GM12864 (cell line): ENCODE results near the gene SETD1B.
"Not testable (repeated sequence)": the region's sequence is repeated elsewhere in the genome, so short reads cannot be mapped to it uniquely, and the experiment has no call there.

Source experiments
- DNase-seq: peaks from one replicate; pipeline ENCODE4 v3.0.0-alpha.2; 2011; ENCODE audit warnings: low read depth
- H3K4me3 ChIP-seq: 2 replicates; pipeline ENCODE4 v1.5.1; 2011; ENCODE audit warnings: mild to moderate bottlenecking, low read depth, low read length, control low read depth
- TF ChIP-seq, protein P1 (sequence below): IDR thresholded peaks from 2 replicates; pipeline ENCODE4 v1.5.1; 2011; ENCODE audit warnings: low read depth, mild to moderate bottlenecking, moderate library complexity, low read length, control low read depth, inconsistent platforms; ENCODE audit errors: missing control alignments

The SETD1B gene

GRCh38 chr12:121857322-121858246 lies 53.8 kb downstream of the SETD1B start:
- DNase-seq = no peak
- TF ChIP-seq, protein P1, sequence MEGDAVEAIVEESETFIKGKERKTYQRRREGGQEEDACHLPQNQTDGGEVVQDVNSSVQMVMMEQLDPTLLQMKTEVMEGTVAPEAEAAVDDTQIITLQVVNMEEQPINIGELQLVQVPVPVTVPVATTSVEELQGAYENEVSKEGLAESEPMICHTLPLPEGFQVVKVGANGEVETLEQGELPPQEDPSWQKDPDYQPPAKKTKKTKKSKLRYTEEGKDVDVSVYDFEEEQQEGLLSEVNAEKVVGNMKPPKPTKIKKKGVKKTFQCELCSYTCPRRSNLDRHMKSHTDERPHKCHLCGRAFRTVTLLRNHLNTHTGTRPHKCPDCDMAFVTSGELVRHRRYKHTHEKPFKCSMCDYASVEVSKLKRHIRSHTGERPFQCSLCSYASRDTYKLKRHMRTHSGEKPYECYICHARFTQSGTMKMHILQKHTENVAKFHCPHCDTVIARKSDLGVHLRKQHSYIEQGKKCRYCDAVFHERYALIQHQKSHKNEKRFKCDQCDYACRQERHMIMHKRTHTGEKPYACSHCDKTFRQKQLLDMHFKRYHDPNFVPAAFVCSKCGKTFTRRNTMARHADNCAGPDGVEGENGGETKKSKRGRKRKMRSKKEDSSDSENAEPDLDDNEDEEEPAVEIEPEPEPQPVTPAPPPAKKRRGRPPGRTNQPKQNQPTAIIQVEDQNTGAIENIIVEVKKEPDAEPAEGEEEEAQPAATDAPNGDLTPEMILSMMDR = no peak

GRCh38 chr12:121858318-121858661 lies 54.5 kb downstream of the SETD1B start:
- TF ChIP-seq, protein P1 = no peak

More at GRCh38 chr12:121857322-121858246, 53.8 kb downstream of the SETD1B start:
- H3K4me3 ChIP-seq = no peak overlapping the region

DNA sequence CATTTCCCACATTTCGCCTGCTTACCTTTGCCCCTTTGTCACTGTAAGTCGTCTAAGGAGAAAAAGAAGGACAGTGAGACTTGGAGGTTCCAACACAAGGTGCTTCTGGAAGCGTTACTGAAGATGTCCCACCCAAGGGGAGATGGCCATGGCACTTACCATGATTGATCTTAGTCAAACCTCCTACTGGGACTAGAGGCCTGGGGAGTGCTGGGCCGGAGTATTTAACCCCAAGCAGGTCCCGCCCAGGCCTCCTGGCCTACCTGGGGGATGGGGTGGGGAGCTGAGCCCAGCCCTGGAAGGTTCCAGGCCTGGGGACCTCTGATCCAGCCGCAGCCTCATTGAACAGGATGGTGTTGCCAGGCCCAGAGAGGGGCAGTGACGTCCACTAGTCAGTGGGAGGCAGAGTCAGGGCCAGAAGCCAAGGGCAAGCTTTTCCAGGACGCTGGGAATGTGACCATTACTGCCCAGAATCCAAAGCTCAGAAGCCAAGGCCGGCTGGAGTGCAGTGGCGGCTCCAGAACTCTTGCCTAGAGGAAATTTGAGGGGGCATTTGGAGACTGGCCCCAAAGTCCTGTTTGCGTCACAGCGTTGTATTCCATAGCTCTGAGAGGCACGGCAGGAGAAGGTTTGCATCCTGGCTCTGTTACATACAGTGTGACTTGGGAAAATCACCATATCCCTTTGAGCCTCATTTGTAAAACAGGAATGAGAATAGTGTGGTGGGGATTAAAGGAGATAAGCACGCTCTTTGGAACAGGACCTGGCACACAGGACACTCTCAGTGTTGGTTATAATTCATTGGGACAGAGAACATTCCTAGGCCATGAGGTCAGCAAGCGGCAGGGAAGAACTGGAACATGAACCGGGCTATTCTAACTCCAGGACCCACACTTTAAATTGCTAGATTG lies 55.1 kb downstream of the SETD1B start, which contains the start of gene HPD:
Gene HPD (minus strand): TSS at position 198 of the 911 bp plus-strand sequence. CDS start 36 bp downstream, at position 162.
- no peak for DNase-seq
- H3K4me3 ChIP-seq = no peak within 1 kb of the TSS
- TF ChIP-seq, protein P1 = no peak

More at GRCh38 chr12:121858318-121858661, 54.5 kb downstream of the SETD1B start:
- no peak for DNase-seq
- H3K4me3 ChIP-seq = no peak overlapping the region

- TF ChIP-seq, protein P1 = no peak
- no peak overlapping the region for H3K4me3 ChIP-seq
- DNase-seq = no peak
Measured at GRCh38 chr12:121860257-121860656, 56.4 kb downstream of the SETD1B start.

GRCh38 chr12:121860699-121861098 lies 56.9 kb downstream of the SETD1B start:
- DNase-seq, H3K4me3 ChIP-seq: not testable (repeated sequence)

- TF ChIP-seq, protein P1 = no peak
- DNase-seq = no peak
- no peak overlapping the region for H3K4me3 ChIP-seq
Measured at GRCh38 chr12:121861636-121862254, 57.9 kb downstream of the SETD1B start.
